OCI-LY7 (cell line): ENCODE data around the gene ZNF816. TPM values are rescaled to one million over a fixed set of nuclear protein-coding genes. Genes with fewer than 3 reads are reported as not detected.

Source experiments
- BruUV-seq: library from RNA; stranded (reverse); fragments of 400-500 nt; replicated peaks from 2 replicates; lab custom pipeline; 2021; lab: Mats Ljungman, UMichigan
- CTCF ChIA-PET: fragments of 300-600 bp; sonication (Branson Sonifier 250); formaldehyde crosslinking; loops from one replicate; lab custom pipeline; 2022; ENCODE audit warnings: antibody characterized with exemption; ENCODE audit not compliant: unreplicated experiment; lab: Charles Lee
- POLR2A ChIA-PET: fragments of 300-600 bp; sonication (Branson Sonifier 250); formaldehyde crosslinking; loops from one replicate; lab custom pipeline; 2022; ENCODE audit warnings: antibody characterized with exemption; lab: Charles Lee
- DNase-seq: peaks from one replicate; pipeline ENCODE4 v3.0.0-alpha.2; 2015; ENCODE audit warnings: low spot score
- H2AFZ ChIP-seq: fragments of 200-600 bp; sonication (generic), shearing (Covaris generic); 2 replicates; pipeline ENCODE4 v1.6.1; 2014; ENCODE audit warnings: mild to moderate bottlenecking, antibody characterized with exemption, low read length, moderate library complexity
- H3K27ac ChIP-seq: fragments of 200-600 bp; sonication (generic); 2 replicates; pipeline ENCODE4 v1.5.1; 2014; ENCODE audit warnings: mixed run types, low read depth, mild to moderate bottlenecking, moderate library complexity, low read length, inconsistent platforms; ENCODE audit not compliant: poor library complexity, severe bottlenecking
- H3K36me3 ChIP-seq: fragments of 200-600 bp; sonication (generic); 2 replicates; pipeline ENCODE4 v1.6.1; 2014; ENCODE audit warnings: mild to moderate bottlenecking, antibody characterized with exemption, low read length, moderate library complexity, mixed read lengths; ENCODE audit not compliant: insufficient read depth
- H3K4me1 ChIP-seq: fragments of 200-600 bp; sonication (generic); 2 replicates; pipeline ENCODE4 v1.5.1; 2014; ENCODE audit warnings: mild to moderate bottlenecking, low read length; ENCODE audit not compliant: insufficient read depth, poor library complexity, severe bottlenecking
- H3K4me2 ChIP-seq: fragments of 200-600 bp; sonication (generic); 2 replicates; pipeline ENCODE4 v1.6.1; 2014; ENCODE audit warnings: mild to moderate bottlenecking, low read length
- H3K4me3 ChIP-seq: fragments of 200-600 bp; sonication (generic); 2 replicates; pipeline ENCODE4 v1.5.1; 2014; ENCODE audit warnings: mild to moderate bottlenecking, low read depth, low read length; ENCODE audit not compliant: poor library complexity, severe bottlenecking
- H3K79me2 ChIP-seq: fragments of 200-600 bp; sonication (generic); 2 replicates; pipeline ENCODE4 v1.6.1; 2016; ENCODE audit warnings: low read depth, mild to moderate bottlenecking, low read length, moderate library complexity, mixed read lengths; ENCODE audit not compliant: insufficient read depth
- H3K9me2 ChIP-seq: fragments of 200-600 bp; sonication (generic); 2 replicates; pipeline ENCODE4 v1.6.1; 2016; ENCODE audit warnings: mild to moderate bottlenecking, low read length, mixed read lengths; ENCODE audit not compliant: insufficient read depth
- H3K9me3 ChIP-seq: fragments of 200-600 bp; sonication (generic); 2 replicates; pipeline ENCODE4 v1.6.1; 2014; ENCODE audit warnings: mild to moderate bottlenecking, mixed run types, low read length, mixed read lengths
- H4K20me1 ChIP-seq: fragments of 200-600 bp; sonication (generic); 2 replicates; pipeline ENCODE4 v1.6.1; 2014; ENCODE audit warnings: mild to moderate bottlenecking, antibody characterized with exemption, low read length, moderate library complexity, mixed read lengths; ENCODE audit not compliant: insufficient read depth
- CTCF ChIP-seq: fragments of 200-600 bp; sonication (generic); conservative IDR thresholded peaks from 2 replicates; pipeline ENCODE4 v1.5.1; 2014; ENCODE audit warnings: mild to moderate bottlenecking, antibody characterized with exemption, low read length, moderate library complexity, mixed read lengths
- EZH2phosphoT487 ChIP-seq: fragments of 200-600 bp; sonication (generic); IDR thresholded peaks from 2 replicates; pipeline ENCODE4 v1.6.1; 2018; ENCODE audit warnings: low read depth, borderline replicate concordance, mild to moderate bottlenecking, mixed run types, antibody characterized with exemption, low read length, moderate library complexity, mixed read lengths
- intact Hi-C: fragments of 100-400 bp; cut with micrococcal nuclease; formaldehyde crosslinking; loops from one replicate; pipeline ENCODE4 v1.10.0; 2022; ENCODE audit not compliant: unreplicated experiment
- total RNA-seq, 2 experiments: library from RNA; depleted of rRNA in 1 of 2; stranded (reverse); fragments of >200 nt in 1 of 2; shearing (Covaris generic) in 1 of 2; gene quantifications; 2 replicates each; pipeline ENCODE4 v1.2.3, GENCODE V29; 2014 to 2022

The ZNF816 gene
- total RNA-seq, 2 experiments from 2014 or later = 8.6 to 8.8 TPM

- TF ChIP-seq EZH2phosphoT487 (no peak), CTCF (no peak)
- DNase-seq = no peak
- Histone ChIP-seq H3K4me2 (no peak overlapping the region), H3K4me1 (peaks cover 5% of the 10 kb centered on the region), H3K27ac (no peak overlapping the region), H3K9me3 (no peaks in the 10 kb centered on the region), H3K79me2 (no peaks in the 10 kb centered on the region), H3K36me3 (no peaks in the 10 kb centered on the region), H2AFZ (no peak overlapping the region), H3K4me3 (no peak overlapping the region), H4K20me1 (no peaks in the 10 kb centered on the region), H3K9me2 (no peaks in the 10 kb centered on the region)
- intact Hi-C loops = no loop called here
- POLR2A ChIA-PET = no interaction called here
- BruUV-seq = no TSS peak
- CTCF ChIA-PET = no interaction called here
Measured at GRCh38 chr19:52997975-52998374, 35.3 kb upstream of the ZNF816 start.

GRCh38 chr19:52995711-52996110 is 33.0 kb upstream of the ZNF816 start:
- Histone ChIP-seq H3K36me3 (no peaks in the 10 kb centered on the region), H3K79me2 (no peaks in the 10 kb centered on the region), H3K9me3 (no peaks in the 10 kb centered on the region), H3K9me2 (no peaks in the 10 kb centered on the region), H3K27ac (no peak overlapping the region), H3K4me1 (peaks cover 5% of the 10 kb centered on the region), H2AFZ (no peak overlapping the region), H3K4me2 (no peak overlapping the region), H3K4me3 (no peak overlapping the region), H4K20me1 (no peaks in the 10 kb centered on the region)
- no peak for TF ChIP-seq CTCF
- TF ChIP-seq EZH2phosphoT487 = no peak
- no peak for DNase-seq
- ChIA-PET CTCF (no interaction called here), POLR2A (no interaction called here)
- intact Hi-C loops = no loop called here
- BruUV-seq = no TSS peak

GRCh38 chr19:52993342-52994178 is 30.9 kb upstream of the ZNF816 start:
- H2AFZ ChIP-seq = peak overlapping the region; percentile 96

More at GRCh38 chr19:52993342-52994178, 30.9 kb upstream of the ZNF816 start:
- Histone ChIP-seq H3K4me1 (peaks cover 5% of the 10 kb centered on the region), H4K20me1 (no peaks in the 10 kb centered on the region), H3K36me3 (no peaks in the 10 kb centered on the region), H3K4me3 (peak overlapping the region; percentile 60), H3K4me2 (peak overlapping the region; percentile 70), H3K79me2 (no peaks in the 10 kb centered on the region), H3K27ac (no peak overlapping the region), H3K9me3 (no peaks in the 10 kb centered on the region), H3K9me2 (no peaks in the 10 kb centered on the region)
- intact Hi-C loops = no loop called here
- TF ChIP-seq CTCF (peak; percentile 60), EZH2phosphoT487 (no peak)
- POLR2A ChIA-PET = interaction anchor here (0.6 kb wide), 1 partner anchor 32 kb away, joined by 3 read pairs; no protein-coding TSS in a partner anchor
- CTCF ChIA-PET = no interaction called here
- DNase-seq = peak; percentile 84
- no TSS peak for BruUV-seq
